Spleen (tissue), 11 donors: Measurements from ENCODE around the gene CHST6. TPM values are rescaled to one million over a fixed set of nuclear protein-coding genes. Genes with fewer than 3 reads are reported as not detected.
A peak's percentile ranks its signal among the peaks of the same experiment; 100 is the strongest.
"Not testable (repeated sequence)": the region's sequence is repeated elsewhere in the genome, so short reads cannot be mapped to it uniquely, and the experiment has no call there.

Experiments
- DNase-seq: peaks from one replicate; pipeline ENCODE4 v3.0.0-alpha.2; 2020
- H3K27ac ChIP-seq, 8 donors: fragments of 200-600 bp; sonication (generic) in 7 of 8; 1 replicate in 4 of 8; 2 replicates in 4 of 8; pipeline versions ENCODE4 v1.5.0 to v1.8.0; 2016 to 2021; ENCODE audit warnings: inconsistent platforms in 4 of 8, mild to moderate bottlenecking in 4 of 8, moderate library complexity in 1 of 8
- H3K27me3 ChIP-seq, 7 donors: fragments of 200-600 bp; sonication (generic) in 6 of 7; replicated peaks in 1 of 7; 1 replicate in 4 of 7; 2 replicates in 3 of 7; pipeline versions ENCODE4 v1.5.0 to v1.8.0; 2016 to 2021; ENCODE audit warnings: inconsistent platforms in 3 of 7, mild to moderate bottlenecking in 1 of 7
- H3K36me3 ChIP-seq, 6 donors: fragments of 200-600 bp; sonication (generic) in 5 of 6; 1 replicate in 4 of 6; 2 replicates in 2 of 6; pipeline versions ENCODE4 v1.5.0 to v1.8.0; 2016 to 2021; ENCODE audit warnings: inconsistent platforms in 2 of 6
- H3K4me1 ChIP-seq, 6 donors: fragments of 200-600 bp; sonication (generic) in 5 of 6; 1 replicate in 3 of 6; 2 replicates in 3 of 6; pipeline versions ENCODE4 v1.5.0 to v1.8.0; 2016 to 2021; ENCODE audit warnings: inconsistent platforms in 3 of 6
- H3K4me3 ChIP-seq, 8 donors: fragments of 200-600 bp; sonication (generic) in 7 of 8; 1 replicate in 4 of 8; 2 replicates in 4 of 8; pipeline versions ENCODE4 v1.5.0 to v1.8.0; 2016 to 2021; ENCODE audit warnings: inconsistent platforms in 4 of 8, mild to moderate bottlenecking in 4 of 8, moderate library complexity in 2 of 8
- H3K9me3 ChIP-seq, 8 donors: fragments of 200-600 bp; sonication (generic) in 7 of 8; 1 replicate in 4 of 8; 2 replicates in 4 of 8; pipeline versions ENCODE4 v1.5.0 to v1.8.0; 2016 to 2021; ENCODE audit warnings: inconsistent platforms in 4 of 8
- POLR2A ChIP-seq, 3 donors: fragments of 450-650 bp; IDR thresholded peaks; one replicate each; pipeline ENCODE4 v1.5.1; 2017; ENCODE audit warnings: antibody characterized with exemption in 3 of 3, mild to moderate bottlenecking in 1 of 3
- POLR2AphosphoS5 ChIP-seq, 3 donors: sonication (generic); formaldehyde crosslinking; IDR thresholded peaks; one replicate each; pipeline ENCODE4 v1.5.1; 2017; ENCODE audit warnings: antibody characterized with exemption in 3 of 3
- WGBS, 5 donors: extraction: QIAGEN DNeasy Blood & Tissue Kit in 3 of 5; methylation state at CpG; one replicate each; pipeline versions ENCODE4 v1.1.5 to v1.1.7; 2013 to 2018; 5-methylcytosine and 5-hydroxymethylcytosine counted together
- intact Hi-C: fragments of 100-400 bp; cut with DNase I; formaldehyde crosslinking; loops from one replicate; pipeline ENCODE4 v1.15.0; 2023; ENCODE audit warnings: low total_unique reads
- polyA plus RNA-seq, 3 donors: library from polyadenylated mRNA; stranded (reverse); fragments of 200-250 nt; gene quantifications; one replicate each; pipeline ENCODE4 v1.2.1, GENCODE V29; 2013
- total RNA-seq, 7 donors: library from RNA; depleted of rRNA in 3 of 7; stranded (reverse); fragments of >200 nt in 3 of 7; fragmentation: NEBNext Ultra II Directional in 4 of 7; extraction: Animal tissue kit (Norgen Biotek cat#: 25700) in 4 of 7; gene quantifications; one replicate each; pipeline versions ENCODE4 v1.1.0 to v1.2.1, GENCODE V29; 2016 to 2021
- TF ChIP-seq, protein P1 (sequence below), 11 experiments: fragments of 200-600 bp in 7 of 11; fragments of 450-650 bp in 4 of 11; sonication (generic) in 4 of 11; IDR thresholded peaks in 8 of 11; conservative IDR thresholded peaks in 3 of 11; 1 replicate in 7 of 11; 2 replicates in 4 of 11; pipeline versions ENCODE4 v1.4.0 to v1.8.0; 2016 to 2021; ENCODE audit warnings: antibody characterized with exemption in 11 of 11, inconsistent platforms in 4 of 11, mild to moderate bottlenecking in 1 of 11
- donor health status: healthy with polysubstance abuse.
- donor health status: DM: no; HTN: no; CAD: no; lungs with moderate emphysema.
- donor health status: DM: no; HTN: no; CAD: no.
- donor health status: Bipolar disorder and iron deficiency.
- donor health status: healthy.
- donor health status: DM: no; HTN: no; CAD: no.
- donor health status: DM: yes; HTN: yes; CAD: no.

Gene CHST6
- total and polyA plus RNA-seq, 10 donors: under 0.01 to 0.66 (median 0.19) TPM; not detected in 1

GRCh38 chr16:75526032-75526790, 31.0 kb upstream of the CHST6 start:
- Histone ChIP-seq H3K4me3 (no peak overlapping the region), H3K4me1 (no peaks in the 10 kb centered on the region), H3K27me3 (no peaks in the 10 kb centered on the region), H3K36me3 (no peaks in the 10 kb centered on the region), H3K27ac (no peak overlapping the region), H3K9me3 (no peaks in the 10 kb centered on the region)
- TF ChIP-seq POLR2A (IDR thresholded peaks at IDR 0.05) (no peak), POLR2AphosphoS5 (IDR thresholded peaks at IDR 0.05) (no peak)
- TF ChIP-seq, protein P1, sequence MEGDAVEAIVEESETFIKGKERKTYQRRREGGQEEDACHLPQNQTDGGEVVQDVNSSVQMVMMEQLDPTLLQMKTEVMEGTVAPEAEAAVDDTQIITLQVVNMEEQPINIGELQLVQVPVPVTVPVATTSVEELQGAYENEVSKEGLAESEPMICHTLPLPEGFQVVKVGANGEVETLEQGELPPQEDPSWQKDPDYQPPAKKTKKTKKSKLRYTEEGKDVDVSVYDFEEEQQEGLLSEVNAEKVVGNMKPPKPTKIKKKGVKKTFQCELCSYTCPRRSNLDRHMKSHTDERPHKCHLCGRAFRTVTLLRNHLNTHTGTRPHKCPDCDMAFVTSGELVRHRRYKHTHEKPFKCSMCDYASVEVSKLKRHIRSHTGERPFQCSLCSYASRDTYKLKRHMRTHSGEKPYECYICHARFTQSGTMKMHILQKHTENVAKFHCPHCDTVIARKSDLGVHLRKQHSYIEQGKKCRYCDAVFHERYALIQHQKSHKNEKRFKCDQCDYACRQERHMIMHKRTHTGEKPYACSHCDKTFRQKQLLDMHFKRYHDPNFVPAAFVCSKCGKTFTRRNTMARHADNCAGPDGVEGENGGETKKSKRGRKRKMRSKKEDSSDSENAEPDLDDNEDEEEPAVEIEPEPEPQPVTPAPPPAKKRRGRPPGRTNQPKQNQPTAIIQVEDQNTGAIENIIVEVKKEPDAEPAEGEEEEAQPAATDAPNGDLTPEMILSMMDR (IDR thresholded peaks at IDR 0.05 in 8 of 11, conservative IDR thresholded peaks at IDR 0.05 in 3 of 11): no peak
- no peak for DNase-seq
- intact Hi-C loops: no loop called here
- 72 to 92% (median 91%) methylated on average over 5 of the region's 5 CpGs for WGBS, 5 donors

DNA sequence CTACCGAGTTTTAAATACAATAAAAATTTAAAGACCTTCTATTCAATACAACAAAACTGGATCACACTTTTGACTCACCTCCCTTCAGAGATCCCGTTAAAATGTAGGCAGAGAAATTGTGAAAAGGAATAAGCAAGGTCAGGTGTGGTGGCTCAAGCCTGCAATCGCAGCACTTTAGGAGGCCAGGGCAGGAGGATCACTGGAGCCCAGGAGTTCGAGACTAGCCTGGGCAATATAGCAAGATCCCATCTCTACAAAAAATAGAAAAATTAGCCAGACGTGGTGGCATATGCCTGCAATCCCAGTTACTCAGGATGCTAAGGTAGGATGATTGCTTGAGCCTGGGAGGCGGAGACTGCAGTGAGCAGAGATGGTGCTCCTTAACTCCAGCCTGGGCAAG, 23.9 kb upstream of the CHST6 start:
- H3K4me3 ChIP-seq: no peak overlapping the region
- no peaks in the 10 kb centered on the region for H3K9me3 ChIP-seq
- DNase-seq: no peak
- TF ChIP-seq POLR2A (IDR thresholded peaks at IDR 0.05): no peak
- TF ChIP-seq, protein P1 (IDR thresholded peaks at IDR 0.05 in 8 of 11, conservative IDR thresholded peaks at IDR 0.05 in 3 of 11): no peak
- TF ChIP-seq POLR2AphosphoS5 (IDR thresholded peaks at IDR 0.05): no peak
- no peaks in the 10 kb centered on the region for H3K27me3 ChIP-seq
- intact Hi-C loops: no loop called here
- no peak overlapping the region for H3K27ac ChIP-seq
- WGBS, 5 donors: 94 to 96% (median 94%) methylated on average over 6 of the region's 6 CpGs
- peaks cover 0 to 17% (median 11%) of the 10 kb centered on the region in 6 donors for H3K4me1 ChIP-seq
- no peaks in the 10 kb centered on the region for H3K36me3 ChIP-seq

GRCh38 chr16:75516189-75516966, 21.1 kb upstream of the CHST6 start:
- Histone ChIP-seq H3K4me1 (peaks cover 0 to 17% (median 11%) of the 10 kb centered on the region in 6 donors), H3K4me3 (peak overlapping the region; percentile 33 to 88 (median 74)), H3K27ac (peak overlapping the region; percentile 54 to 95 (median 92))
- H3K27me3 ChIP-seq, H3K9me3 ChIP-seq, intact Hi-C loops, H3K36me3 ChIP-seq: not testable (repeated sequence)
- DNase-seq: peak; percentile 91
- WGBS, 5 donors: 10 to 14% (median 12%) methylated on average over 34 to 42 of the region's 42 CpGs

DNA sequence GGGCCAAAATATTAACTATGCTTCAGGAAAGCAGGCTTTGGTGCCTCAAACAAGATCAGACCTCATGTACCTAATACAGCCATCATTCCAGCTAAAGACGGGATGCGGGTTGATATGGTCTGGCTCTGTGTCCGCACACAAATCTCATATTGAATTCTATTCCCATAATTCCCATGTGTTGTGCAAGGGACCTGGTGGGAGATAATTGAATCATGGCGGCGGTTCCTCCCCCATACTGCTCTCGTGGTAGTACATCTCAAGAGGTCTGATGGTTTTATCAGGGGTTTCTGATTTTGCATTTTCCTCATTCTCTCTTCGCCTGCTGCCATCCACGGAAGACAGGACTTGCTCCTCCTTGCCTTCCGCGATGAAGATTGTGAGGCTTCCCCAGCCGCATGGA, 19.1 kb upstream of the CHST6 start:
- TF ChIP-seq, protein P1 (IDR thresholded peaks at IDR 0.05 in 8 of 11, conservative IDR thresholded peaks at IDR 0.05 in 3 of 11): no peak
- TF ChIP-seq POLR2A (IDR thresholded peaks at IDR 0.05) (no peak), POLR2AphosphoS5 (IDR thresholded peaks at IDR 0.05) (no peak)
- no peak overlapping the region for H3K4me3 ChIP-seq
- no peaks in the 10 kb centered on the region for H3K27me3 ChIP-seq
- intact Hi-C loops: no loop called here
- 92 to 97% (median 96%) methylated on average over 11 of the region's 11 CpGs for WGBS, 5 donors
- no peaks in the 10 kb centered on the region for H3K36me3 ChIP-seq
- H3K9me3 ChIP-seq: no peaks in the 10 kb centered on the region
- no peak overlapping the region for H3K27ac ChIP-seq
- H3K4me1 ChIP-seq: peaks cover 0 to 17% (median 11%) of the 10 kb centered on the region in 6 donors
- DNase-seq: no peak
